Measurements from ENCODE around the gene ART3.

Gene ART3

DNA sequence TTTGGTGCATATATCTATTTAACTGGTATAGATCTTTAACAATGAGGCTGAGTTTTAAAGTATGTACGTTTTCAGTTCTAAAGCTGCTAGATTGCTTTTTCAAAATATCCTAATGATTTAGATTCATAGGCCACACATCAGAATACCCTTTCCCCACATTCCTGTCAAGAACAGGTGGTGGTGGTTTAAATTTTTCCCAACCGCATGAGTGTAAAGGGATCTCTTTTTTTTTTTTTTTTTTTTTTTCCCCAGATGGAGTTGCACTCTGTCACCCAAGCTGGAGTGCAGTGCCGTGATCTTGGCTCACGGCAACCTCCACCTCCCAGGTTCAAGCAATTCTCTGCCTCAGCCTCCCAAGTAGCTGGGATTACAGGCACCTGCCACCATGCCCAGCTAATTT lies 45.7 kb downstream of the ART3 start:
- TF ChIP-seq, protein P1, sequence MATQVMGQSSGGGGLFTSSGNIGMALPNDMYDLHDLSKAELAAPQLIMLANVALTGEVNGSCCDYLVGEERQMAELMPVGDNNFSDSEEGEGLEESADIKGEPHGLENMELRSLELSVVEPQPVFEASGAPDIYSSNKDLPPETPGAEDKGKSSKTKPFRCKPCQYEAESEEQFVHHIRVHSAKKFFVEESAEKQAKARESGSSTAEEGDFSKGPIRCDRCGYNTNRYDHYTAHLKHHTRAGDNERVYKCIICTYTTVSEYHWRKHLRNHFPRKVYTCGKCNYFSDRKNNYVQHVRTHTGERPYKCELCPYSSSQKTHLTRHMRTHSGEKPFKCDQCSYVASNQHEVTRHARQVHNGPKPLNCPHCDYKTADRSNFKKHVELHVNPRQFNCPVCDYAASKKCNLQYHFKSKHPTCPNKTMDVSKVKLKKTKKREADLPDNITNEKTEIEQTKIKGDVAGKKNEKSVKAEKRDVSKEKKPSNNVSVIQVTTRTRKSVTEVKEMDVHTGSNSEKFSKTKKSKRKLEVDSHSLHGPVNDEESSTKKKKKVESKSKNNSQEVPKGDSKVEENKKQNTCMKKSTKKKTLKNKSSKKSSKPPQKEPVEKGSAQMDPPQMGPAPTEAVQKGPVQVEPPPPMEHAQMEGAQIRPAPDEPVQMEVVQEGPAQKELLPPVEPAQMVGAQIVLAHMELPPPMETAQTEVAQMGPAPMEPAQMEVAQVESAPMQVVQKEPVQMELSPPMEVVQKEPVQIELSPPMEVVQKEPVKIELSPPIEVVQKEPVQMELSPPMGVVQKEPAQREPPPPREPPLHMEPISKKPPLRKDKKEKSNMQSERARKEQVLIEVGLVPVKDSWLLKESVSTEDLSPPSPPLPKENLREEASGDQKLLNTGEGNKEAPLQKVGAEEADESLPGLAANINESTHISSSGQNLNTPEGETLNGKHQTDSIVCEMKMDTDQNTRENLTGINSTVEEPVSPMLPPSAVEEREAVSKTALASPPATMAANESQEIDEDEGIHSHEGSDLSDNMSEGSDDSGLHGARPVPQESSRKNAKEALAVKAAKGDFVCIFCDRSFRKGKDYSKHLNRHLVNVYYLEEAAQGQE (IDR thresholded peaks at IDR 0.05; ENCODE audit: insufficient read depth in 1 of 2, low read depth in 2 of 2, low read length in 2 of 2): no peak
- TF ChIP-seq POLR2AphosphoS5 (IDR thresholded peaks at IDR 0.05; ENCODE audit: low read depth, low read length): no peak
- no peak for TF ChIP-seq SIN3A (IDR thresholded peaks at IDR 0.05; ENCODE audit: borderline replicate concordance, insufficient read depth, low read length)
- no peak for TF ChIP-seq FOXP2 (optimal IDR thresholded peaks at IDR 0.05; ENCODE audit: borderline replicate concordance, extremely low read depth, extremely low read length, insufficient read depth)
- TF ChIP-seq TAF1 (IDR thresholded peaks at IDR 0.05; ENCODE audit: borderline replicate concordance, insufficient read depth, low read length): no peak

DNA sequence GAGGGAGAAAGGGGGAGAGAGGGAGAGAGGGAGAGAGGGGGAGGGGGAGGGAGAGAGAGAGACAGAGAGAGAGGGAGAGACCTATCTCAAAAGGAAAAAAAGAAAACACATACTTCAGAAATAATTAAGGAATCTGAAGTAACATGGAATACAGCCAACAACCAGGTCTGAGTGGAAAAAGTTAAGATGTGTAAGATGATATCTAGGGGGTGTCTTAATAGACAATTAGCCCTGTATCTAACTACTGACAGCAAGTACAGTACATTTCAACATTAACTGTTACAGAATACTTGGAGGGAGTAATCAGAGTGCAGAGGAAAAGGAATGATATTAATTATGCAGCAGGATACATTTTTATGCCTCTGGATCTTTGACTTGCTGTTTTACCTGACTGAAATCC lies 51.3 kb downstream of the ART3 start:
- TF ChIP-seq SIN3A (IDR thresholded peaks at IDR 0.05; ENCODE audit: borderline replicate concordance, insufficient read depth, low read length): no peak
- no peak for TF ChIP-seq FOXP2 (optimal IDR thresholded peaks at IDR 0.05; ENCODE audit: borderline replicate concordance, extremely low read depth, extremely low read length, insufficient read depth)
- TF ChIP-seq POLR2AphosphoS5 (IDR thresholded peaks at IDR 0.05; ENCODE audit: low read depth, low read length): no peak
- no peak for TF ChIP-seq TAF1 (IDR thresholded peaks at IDR 0.05; ENCODE audit: borderline replicate concordance, insufficient read depth, low read length)
- TF ChIP-seq, protein P1 (IDR thresholded peaks at IDR 0.05; ENCODE audit: insufficient read depth in 1 of 2, low read depth in 2 of 2, low read length in 2 of 2): no peak

DNA sequence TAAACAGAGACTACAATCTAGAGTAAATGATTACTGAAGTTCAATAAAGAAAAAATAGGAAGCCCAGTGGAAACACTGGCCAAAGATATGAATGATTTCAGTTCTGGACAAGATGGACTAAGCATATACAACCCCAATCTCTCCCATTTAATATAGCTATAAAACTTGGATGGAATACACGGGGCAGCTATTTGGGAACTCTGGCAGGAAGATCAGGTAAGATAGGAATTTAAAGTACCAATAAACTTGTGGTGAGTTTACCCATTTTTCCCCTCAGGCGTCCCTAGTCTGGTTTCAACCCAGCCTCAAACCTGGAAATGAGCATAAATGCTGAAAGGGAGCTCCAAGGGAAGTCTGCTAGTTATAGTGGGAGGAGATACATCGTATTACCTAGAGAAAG lies 53.2 kb downstream of the ART3 start:
- TF ChIP-seq POLR2AphosphoS5 (IDR thresholded peaks at IDR 0.05; ENCODE audit: low read depth, low read length) (no peak), FOXP2 (optimal IDR thresholded peaks at IDR 0.05; ENCODE audit: borderline replicate concordance, extremely low read depth, extremely low read length, insufficient read depth) (no peak), TAF1 (IDR thresholded peaks at IDR 0.05; ENCODE audit: borderline replicate concordance, insufficient read depth, low read length) (no peak), SIN3A (IDR thresholded peaks at IDR 0.05; ENCODE audit: borderline replicate concordance, insufficient read depth, low read length) (no peak)
- TF ChIP-seq, protein P1 (IDR thresholded peaks at IDR 0.05; ENCODE audit: insufficient read depth in 1 of 2, low read depth in 2 of 2, low read length in 2 of 2): no peak

DNA sequence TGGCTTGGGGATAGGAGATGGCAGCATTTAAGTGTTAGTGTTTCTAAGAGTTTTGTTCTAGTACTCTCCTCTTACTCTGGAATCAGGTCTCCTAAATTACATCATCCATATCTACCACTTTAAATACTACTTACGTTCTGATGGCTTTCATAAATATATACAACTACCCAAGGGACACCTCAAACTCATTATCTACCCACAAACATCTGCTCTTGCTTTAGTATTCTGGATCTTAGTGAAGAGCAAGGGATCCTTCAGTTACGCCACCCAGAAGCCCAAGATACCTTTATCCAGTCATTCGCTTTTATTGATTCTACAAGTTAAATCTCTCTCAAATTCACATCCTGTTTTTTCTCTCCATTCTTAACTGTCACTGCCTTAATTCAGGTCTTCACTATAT lies 66.7 kb downstream of the ART3 start:
- TF ChIP-seq SIN3A (IDR thresholded peaks at IDR 0.05; ENCODE audit: borderline replicate concordance, insufficient read depth, low read length) (no peak), FOXP2 (optimal IDR thresholded peaks at IDR 0.05; ENCODE audit: borderline replicate concordance, extremely low read depth, extremely low read length, insufficient read depth) (no peak), TAF1 (IDR thresholded peaks at IDR 0.05; ENCODE audit: borderline replicate concordance, insufficient read depth, low read length) (no peak), POLR2AphosphoS5 (IDR thresholded peaks at IDR 0.05; ENCODE audit: low read depth, low read length) (no peak)
- TF ChIP-seq, protein P1 (IDR thresholded peaks at IDR 0.05; ENCODE audit: insufficient read depth in 1 of 2, low read depth in 2 of 2, low read length in 2 of 2): no peak

DNA sequence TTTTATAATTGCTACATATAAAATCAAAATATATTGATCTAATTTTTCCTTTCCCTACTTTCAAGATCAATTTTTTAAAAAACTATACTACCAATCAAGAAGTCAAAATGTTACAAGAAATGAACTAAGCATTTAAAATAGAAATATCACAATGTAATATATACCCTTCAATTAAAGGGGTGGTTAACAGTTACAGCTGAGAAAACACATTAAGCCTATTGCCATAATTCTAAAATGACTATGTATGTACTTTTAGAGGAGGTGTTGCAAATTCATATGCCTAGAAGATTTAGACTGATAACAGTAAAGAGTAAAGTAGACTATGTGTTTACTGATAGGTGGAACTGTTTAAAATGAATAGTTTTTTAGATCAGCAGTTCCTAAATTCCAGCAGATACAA lies 70.0 kb downstream of the ART3 start:
- no peak for TF ChIP-seq POLR2AphosphoS5 (IDR thresholded peaks at IDR 0.05; ENCODE audit: low read depth, low read length)
